ENCODE measurements around the gene SLC12A8. TPM values are rescaled to one million over a fixed set of nuclear protein-coding genes. Genes with fewer than 3 reads are reported as not detected.

The SLC12A8 gene
- total RNA-seq, 3 donors from 2014 or later, result 8.0 to 19.3 (median 13.6) TPM

DNA sequence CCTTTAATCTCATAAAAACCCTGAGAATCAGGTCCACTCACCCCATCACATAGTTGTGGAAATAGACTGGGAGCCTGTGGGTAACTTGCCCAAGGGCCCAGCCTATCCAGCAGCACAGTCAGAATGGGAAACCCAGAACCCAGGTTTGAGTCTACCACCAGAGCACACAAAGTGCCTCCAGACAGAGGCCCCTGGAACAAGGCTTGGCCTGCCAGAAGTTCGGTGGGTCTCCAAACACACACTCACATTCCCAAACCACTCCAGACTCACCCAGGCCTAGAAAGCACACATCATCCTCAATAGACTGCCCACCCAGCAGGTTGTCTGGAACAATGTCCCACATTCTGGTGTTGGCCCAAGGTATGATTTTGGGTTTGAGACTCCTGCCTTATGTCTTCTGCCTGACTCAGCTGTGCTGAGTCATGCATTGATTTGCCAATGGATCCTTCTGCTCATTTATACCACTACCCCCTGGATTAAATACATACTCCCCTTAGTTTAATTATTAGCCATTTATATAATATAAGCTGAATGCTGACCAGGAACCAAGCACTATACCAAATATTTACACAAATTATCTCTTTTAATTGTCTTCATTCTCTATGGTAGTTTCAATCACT lies 4.5 kb downstream of the SLC12A8 start:
- no peak for ATAC-seq
- H3K9me3 ChIP-seq, result no peaks in the 10 kb centered on the region
- H3K36me3 ChIP-seq (ENCODE audit: low read depth), result no peaks in the 10 kb centered on the region
- TF ChIP-seq, protein P1, sequence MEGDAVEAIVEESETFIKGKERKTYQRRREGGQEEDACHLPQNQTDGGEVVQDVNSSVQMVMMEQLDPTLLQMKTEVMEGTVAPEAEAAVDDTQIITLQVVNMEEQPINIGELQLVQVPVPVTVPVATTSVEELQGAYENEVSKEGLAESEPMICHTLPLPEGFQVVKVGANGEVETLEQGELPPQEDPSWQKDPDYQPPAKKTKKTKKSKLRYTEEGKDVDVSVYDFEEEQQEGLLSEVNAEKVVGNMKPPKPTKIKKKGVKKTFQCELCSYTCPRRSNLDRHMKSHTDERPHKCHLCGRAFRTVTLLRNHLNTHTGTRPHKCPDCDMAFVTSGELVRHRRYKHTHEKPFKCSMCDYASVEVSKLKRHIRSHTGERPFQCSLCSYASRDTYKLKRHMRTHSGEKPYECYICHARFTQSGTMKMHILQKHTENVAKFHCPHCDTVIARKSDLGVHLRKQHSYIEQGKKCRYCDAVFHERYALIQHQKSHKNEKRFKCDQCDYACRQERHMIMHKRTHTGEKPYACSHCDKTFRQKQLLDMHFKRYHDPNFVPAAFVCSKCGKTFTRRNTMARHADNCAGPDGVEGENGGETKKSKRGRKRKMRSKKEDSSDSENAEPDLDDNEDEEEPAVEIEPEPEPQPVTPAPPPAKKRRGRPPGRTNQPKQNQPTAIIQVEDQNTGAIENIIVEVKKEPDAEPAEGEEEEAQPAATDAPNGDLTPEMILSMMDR (IDR thresholded peaks at IDR 0.05), result no peak
- no peak overlapping the region for H3K4me3 ChIP-seq
- H3K4me1 ChIP-seq (ENCODE audit: low read depth), result peaks cover 6% of the 10 kb centered on the region
- intact Hi-C loops (cut with DNase I, micrococcal nuclease), result no loop called here
- DNase-seq, result no peak

DNA sequence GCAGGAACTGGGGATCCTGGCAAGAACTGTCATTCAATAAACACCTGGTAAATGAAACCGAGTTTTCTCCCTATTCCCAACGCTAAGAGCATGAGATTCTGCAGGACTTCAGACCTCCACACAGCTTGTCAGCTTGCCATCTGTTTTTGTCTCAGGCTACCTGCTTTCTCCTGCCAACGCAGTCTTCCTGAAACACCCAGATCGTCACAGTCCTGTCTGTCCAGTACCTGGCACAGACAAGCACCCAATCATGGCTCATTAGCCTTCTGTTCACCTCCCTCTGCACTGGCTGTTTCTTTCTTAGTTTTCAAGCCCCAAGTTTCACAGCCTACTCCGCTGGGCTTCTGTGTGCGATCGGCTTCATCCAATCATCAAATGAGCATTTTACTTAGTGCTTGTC lies 5.0 kb downstream of the SLC12A8 start:
- TF ChIP-seq, protein P1 (IDR thresholded peaks at IDR 0.05), result no peak
- peaks cover under 1% of the 10 kb centered on the region for H3K4me1 ChIP-seq (ENCODE audit: low read depth)
- intact Hi-C loops (cut with DNase I, micrococcal nuclease), result no loop called here
- no peaks in the 10 kb centered on the region for H3K36me3 ChIP-seq (ENCODE audit: low read depth)
- H3K4me3 ChIP-seq, result no peak overlapping the region
- ATAC-seq (peak; percentile 71), DNase-seq (peak in 1 of 3 donors; percentile 30)
- H3K9me3 ChIP-seq, result no peaks in the 10 kb centered on the region

DNA sequence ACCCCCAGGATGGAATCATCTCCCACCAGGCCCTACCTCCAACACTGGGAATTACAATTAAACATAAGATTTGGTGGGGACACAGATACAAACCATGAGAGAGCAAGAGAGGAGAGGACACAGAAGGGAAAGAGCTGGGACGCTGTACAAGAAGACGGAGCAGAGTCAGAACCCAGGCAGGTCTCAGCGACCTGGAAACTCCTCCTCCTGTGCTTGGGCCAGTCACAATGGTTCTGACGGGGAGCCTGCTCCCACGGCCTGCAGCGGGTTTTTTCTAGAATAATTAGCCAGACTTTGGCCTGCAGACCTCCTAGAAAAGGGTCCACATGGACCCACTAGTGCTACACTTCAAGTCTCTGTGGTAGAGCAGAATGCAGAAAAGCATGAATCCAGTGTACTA lies 5.6 kb downstream of the SLC12A8 start:
- Histone ChIP-seq H3K4me1 (ENCODE audit: low read depth) (no peaks in the 10 kb centered on the region), H3K9me3 (no peaks in the 10 kb centered on the region), H3K4me3 (no peak overlapping the region), H3K36me3 (ENCODE audit: low read depth) (no peaks in the 10 kb centered on the region)
- TF ChIP-seq, protein P1 (IDR thresholded peaks at IDR 0.05), result no peak
- DNase-seq (no peak), ATAC-seq (no peak)
- intact Hi-C loops (cut with DNase I, micrococcal nuclease), result no loop called here

DNA sequence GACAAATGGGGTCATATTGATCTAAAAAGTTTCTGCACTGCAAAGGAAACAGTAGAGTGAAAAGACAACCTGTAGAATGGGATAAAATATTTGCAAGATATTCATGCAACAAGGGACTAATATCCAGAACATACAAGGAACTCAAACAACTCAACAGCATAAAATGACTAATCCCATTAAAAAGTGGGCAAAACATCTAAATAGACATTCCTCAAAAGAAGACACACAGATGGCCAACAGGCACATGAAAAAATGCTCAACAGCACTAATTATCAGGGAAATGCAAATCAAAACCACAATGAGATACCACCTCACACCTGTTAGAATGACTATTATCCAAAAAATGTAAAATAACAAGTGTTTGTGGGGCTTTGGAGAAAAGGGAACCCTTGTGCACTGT lies 8.8 kb downstream of the SLC12A8 start:
- Histone ChIP-seq H3K4me1 (ENCODE audit: low read depth) (no peaks in the 10 kb centered on the region), H3K36me3 (ENCODE audit: low read depth) (no peaks in the 10 kb centered on the region), H3K9me3 (no peaks in the 10 kb centered on the region), H3K4me3 (no peak overlapping the region)
- TF ChIP-seq, protein P1 (IDR thresholded peaks at IDR 0.05), result no peak
- intact Hi-C loops (cut with DNase I, micrococcal nuclease), result no loop called here
- DNase-seq, result no peak
- ATAC-seq, result no peak

DNA sequence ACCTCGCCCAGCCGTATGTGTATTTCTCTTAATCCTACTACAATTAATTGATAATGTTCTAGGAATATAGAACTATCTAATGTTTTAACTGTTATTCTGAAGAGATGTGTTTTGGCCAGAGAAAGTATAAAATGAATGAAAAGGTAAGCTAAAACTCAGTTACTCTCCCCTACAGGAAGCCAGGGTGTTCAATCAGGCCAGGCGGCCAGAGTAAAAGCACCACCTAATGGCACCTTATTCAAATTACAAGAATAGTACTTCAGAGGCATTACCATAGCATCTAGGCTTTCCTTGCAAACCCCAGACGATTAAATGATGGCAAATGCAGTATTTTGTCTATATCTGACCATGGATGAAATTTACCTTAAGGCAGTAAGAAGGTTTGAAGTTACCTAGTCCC lies 10.4 kb downstream of the SLC12A8 start:
- DNase-seq, result no peak
- Histone ChIP-seq H3K9me3 (no peaks in the 10 kb centered on the region), H3K4me1 (ENCODE audit: low read depth) (no peaks in the 10 kb centered on the region), H3K4me3 (no peak overlapping the region), H3K36me3 (ENCODE audit: low read depth) (no peaks in the 10 kb centered on the region)
- TF ChIP-seq, protein P1 (IDR thresholded peaks at IDR 0.05), result no peak
- peak; percentile 55 for ATAC-seq
- intact Hi-C loops (cut with DNase I, micrococcal nuclease), result no loop called here

DNA sequence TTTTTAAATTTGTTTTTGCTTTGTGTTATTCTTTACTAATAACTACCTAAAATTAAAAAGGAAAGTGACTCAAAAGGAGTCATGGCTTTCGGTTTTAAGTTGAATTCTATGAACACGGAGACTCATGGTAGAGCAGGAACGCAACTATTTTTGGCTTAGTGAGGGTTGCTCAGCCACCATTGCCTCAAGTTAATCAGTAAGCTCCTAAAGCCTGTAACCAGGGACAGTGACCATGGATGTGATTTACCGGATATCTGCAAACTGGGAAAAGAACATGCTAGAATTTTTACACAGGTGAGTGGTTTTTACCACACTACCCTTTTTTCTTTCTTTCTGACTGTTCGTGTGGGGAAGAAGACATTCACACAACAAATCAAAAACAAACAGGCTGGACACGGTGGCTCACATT lies 11.8 kb downstream of the SLC12A8 start:
- Histone ChIP-seq H3K36me3 (ENCODE audit: low read depth) (no peaks in the 10 kb centered on the region), H3K9me3 (no peaks in the 10 kb centered on the region), H3K4me3 (no peak overlapping the region), H3K4me1 (ENCODE audit: low read depth) (no peaks in the 10 kb centered on the region)
- ATAC-seq (no peak), DNase-seq (no peak)
- TF ChIP-seq, protein P1 (IDR thresholded peaks at IDR 0.05), result no peak
- intact Hi-C loops (cut with DNase I, micrococcal nuclease), result no loop called here

Measured in mucosa of descending colon (tissue), 3 donors.